HG03460 (cell line): ENCODE results near the gene RANBP17.
"Not testable (repeated sequence)": the region's sequence is repeated elsewhere in the genome, so short reads cannot be mapped to it uniquely, and the experiment has no call there.

Source experiments
- ATAC-seq: cut with Tn5 transposase; IDR thresholded peaks from one replicate; pipeline ENCODE4 v1.9.1; 2021; ENCODE audit not compliant: unreplicated experiment

The RANBP17 gene

GRCh38 chr5:170861917-170862766 lies at the start of gene RANBP17:
Gene RANBP17, plus strand, starts transcription at chr5:170862018.
- ATAC-seq = no peak

- ATAC-seq = no peak
Measured at GRCh38 chr5:170813231-170813630, 48.6 kb upstream of the RANBP17 start.

GRCh38 chr5:170817195-170817594 lies 44.6 kb upstream of the RANBP17 start:
- ATAC-seq = no peak

- no peak for ATAC-seq
Measured at GRCh38 chr5:170818232-170818631, 43.6 kb upstream of the RANBP17 start.

GRCh38 chr5:170819824-170820223 lies 42.0 kb upstream of the RANBP17 start:
- no peak for ATAC-seq

- no peak for ATAC-seq
Measured at GRCh38 chr5:170821257-170821800, 40.5 kb upstream of the RANBP17 start.

GRCh38 chr5:170826117-170826516 lies 35.7 kb upstream of the RANBP17 start:
- ATAC-seq = no peak

- no peak for ATAC-seq
Measured at GRCh38 chr5:170832241-170832640, 29.6 kb upstream of the RANBP17 start.

- not testable (repeated sequence) for ATAC-seq
Measured at GRCh38 chr5:170833981-170834380, 27.8 kb upstream of the RANBP17 start.

- ATAC-seq = no peak
Measured at GRCh38 chr5:170836226-170836625, 25.6 kb upstream of the RANBP17 start.

- ATAC-seq = no peak
Measured at GRCh38 chr5:170843870-170844269, 17.9 kb upstream of the RANBP17 start.

- no peak for ATAC-seq
Measured at GRCh38 chr5:170844651-170845050, 17.2 kb upstream of the RANBP17 start.

GRCh38 chr5:170846416-170846815 lies 15.4 kb upstream of the RANBP17 start:
- ATAC-seq = no peak

GRCh38 chr5:170846846-170847245 lies 15.0 kb upstream of the RANBP17 start:
- ATAC-seq = no peak

- ATAC-seq = no peak
Measured at GRCh38 chr5:170848033-170848432, 13.8 kb upstream of the RANBP17 start.

GRCh38 chr5:170849374-170849773 lies 12.4 kb upstream of the RANBP17 start:
- no peak for ATAC-seq

GRCh38 chr5:170854566-170854965 lies 7.3 kb upstream of the RANBP17 start:
- ATAC-seq = no peak

GRCh38 chr5:170857066-170857465 lies 4.8 kb upstream of the RANBP17 start:
- ATAC-seq = no peak

GRCh38 chr5:170860415-170860814 lies 1.4 kb upstream of the RANBP17 start:
- no peak for ATAC-seq

- ATAC-seq = no peak
Measured at GRCh38 chr5:170860818-170861666, 776 bp upstream of the RANBP17 start.

- no peak for ATAC-seq
Measured at GRCh38 chr5:170861667-170861916, 226 bp upstream of the RANBP17 start.

GRCh38 chr5:170863646-170864045 lies 1.8 kb downstream of the RANBP17 start:
- ATAC-seq = no peak
